A673 (cell line): ENCODE measurements around the gene PLA2G6. TPM values are rescaled to one million over a fixed set of nuclear protein-coding genes. Genes with fewer than 3 reads are reported as not detected.

Experiments used
- BruUV-seq: library from RNA; stranded (reverse); fragments of 400-500 nt; replicated peaks from 2 replicates; lab custom pipeline; 2021; lab: Mats Ljungman, UMichigan
- CTCF ChIA-PET: fragments of 300-600 bp; sonication (Branson Sonifier 250); formaldehyde crosslinking; loops from one replicate; lab custom pipeline; 2022; ENCODE audit warnings: antibody characterized with exemption; lab: Charles Lee
- POLR2A ChIA-PET: fragments of 300-600 bp; sonication (Branson Sonifier 250); formaldehyde crosslinking; loops from one replicate; lab custom pipeline; 2022; ENCODE audit warnings: antibody characterized with exemption; ENCODE audit not compliant: low non-redundant PET; lab: Charles Lee
- DNase-seq: peaks from one replicate; pipeline ENCODE4 v3.0.0-alpha.2; 2015; ENCODE audit warnings: low spot score
- H3K27ac ChIP-seq: fragments of 200-600 bp; sonication (generic); 2 replicates; pipeline ENCODE4 v1.5.1; 2016; ENCODE audit warnings: mixed run types, low read depth, mild to moderate bottlenecking, mixed read lengths, antibody characterized with exemption, low read length; ENCODE audit not compliant: poor library complexity, severe bottlenecking
- H3K27me3 ChIP-seq: fragments of 200-600 bp; sonication (generic); replicated peaks from 2 replicates; pipeline ENCODE4 v1.6.1; 2017; ENCODE audit warnings: mixed run types, low read depth, mild to moderate bottlenecking, mixed read lengths, antibody characterized with exemption, low read length; ENCODE audit not compliant: insufficient read depth, poor library complexity
- H3K36me3 ChIP-seq: fragments of 200-600 bp; sonication (generic); 2 replicates; pipeline ENCODE4 v1.6.1; 2016; ENCODE audit warnings: mixed run types, mild to moderate bottlenecking, mixed read lengths, antibody characterized with exemption, low read length; ENCODE audit not compliant: insufficient read depth, poor library complexity, severe bottlenecking
- H3K4me1 ChIP-seq: fragments of 200-600 bp; sonication (generic); 2 replicates; pipeline ENCODE4 v1.6.1; 2017; ENCODE audit warnings: mixed run types, mild to moderate bottlenecking, mixed read lengths, antibody characterized with exemption, low read length; ENCODE audit not compliant: insufficient read depth, poor library complexity, severe bottlenecking
- H3K4me3 ChIP-seq: fragments of 200-600 bp; sonication (generic); 2 replicates; pipeline ENCODE4 v1.5.1; 2016; ENCODE audit warnings: low read depth, mixed run types, mild to moderate bottlenecking, mixed read lengths, low read length; ENCODE audit not compliant: poor library complexity, severe bottlenecking
- H3K9me3 ChIP-seq: fragments of 200-600 bp; sonication (generic); 2 replicates; pipeline ENCODE4 v1.6.1; 2016; ENCODE audit warnings: mixed run types, low read depth, mild to moderate bottlenecking, mixed read lengths, antibody characterized with exemption, low read length; ENCODE audit not compliant: poor library complexity, severe bottlenecking
- CTCF ChIP-seq: fragments of 300-800, 200-600 bp; sonication (generic); conservative IDR thresholded peaks from 2 replicates; pipeline ENCODE4 v1.5.1; 2017; ENCODE audit warnings: low read depth, mild to moderate bottlenecking, antibody characterized with exemption, low read length, moderate library complexity, mixed read lengths
- EZH2 ChIP-seq: fragments of 200-600 bp; sonication (generic); IDR thresholded peaks from 2 replicates; pipeline ENCODE4 v1.6.1; 2017; ENCODE audit warnings: borderline replicate concordance, low read depth, mild to moderate bottlenecking, mixed read lengths, antibody characterized with exemption, low read length; ENCODE audit not compliant: poor library complexity, severe bottlenecking
- intact Hi-C: fragments of 100-400 bp; cut with micrococcal nuclease; formaldehyde crosslinking; loops from one replicate; pipeline ENCODE4 v1.10.0; 2022; ENCODE audit not compliant: unreplicated experiment
- total RNA-seq: library from RNA; stranded (reverse); gene quantifications from 2 replicates; pipeline ENCODE4 v1.2.3, GENCODE V29; 2021

Gene PLA2G6
- total RNA-seq, 1 experiment from 2014 or later: 31.8 TPM

GRCh38 chr22:38175206-38176118 lies 6.2 kb downstream of the PLA2G6 start:
- no peak for DNase-seq
- CTCF ChIA-PET: no interaction called here
- Histone ChIP-seq H3K9me3 (no peaks in the 10 kb centered on the region), H3K27ac (no peak overlapping the region), H3K36me3 (no peaks in the 10 kb centered on the region), H3K4me3 (no peak overlapping the region), H3K4me1 (peaks cover 14% of the 10 kb centered on the region), H3K27me3 (no peaks in the 10 kb centered on the region)
- no peak for TF ChIP-seq EZH2
- TF ChIP-seq CTCF: no peak
- no TSS peak for BruUV-seq
- intact Hi-C loops: no loop called here
- POLR2A ChIA-PET: interaction anchor here (0.6 kb wide), 1 partner anchor 55 kb away, joined by 5 read pairs; no protein-coding TSS in a partner anchor

- POLR2A ChIA-PET: no interaction called here
- no peaks in the 10 kb centered on the region for H3K27me3 ChIP-seq
- CTCF ChIA-PET: no interaction called here
- no TSS peak for BruUV-seq
- H3K36me3 ChIP-seq: no peaks in the 10 kb centered on the region
- no peak for TF ChIP-seq CTCF
- TF ChIP-seq EZH2: no peak
- H3K27ac ChIP-seq: no peak overlapping the region
- H3K4me1 ChIP-seq: peaks cover 5% of the 10 kb centered on the region
- intact Hi-C loops: no loop called here
- no peaks in the 10 kb centered on the region for H3K9me3 ChIP-seq
- DNase-seq: no peak
- H3K4me3 ChIP-seq: no peak overlapping the region
These were observed 7.0 kb downstream of the PLA2G6 start for GRCh38 chr22:38174626-38175025.

GRCh38 chr22:38173641-38173906 lies 8.1 kb downstream of the PLA2G6 start:
- CTCF ChIA-PET: no interaction called here

More at GRCh38 chr22:38173641-38173906, 8.1 kb downstream of the PLA2G6 start:
- BruUV-seq: no TSS peak
- H3K36me3 ChIP-seq: no peaks in the 10 kb centered on the region
- no peaks in the 10 kb centered on the region for H3K9me3 ChIP-seq
- H3K27me3 ChIP-seq: no peaks in the 10 kb centered on the region
- H3K27ac ChIP-seq: no peak overlapping the region
- TF ChIP-seq EZH2 (no peak), CTCF (no peak)
- POLR2A ChIA-PET: no interaction called here
- intact Hi-C loops: no loop called here
- no peaks in the 10 kb centered on the region for H3K4me1 ChIP-seq
- no peak overlapping the region for H3K4me3 ChIP-seq
- DNase-seq: no peak
